HG03354 (cell line): ENCODE measurements around the gene ARMC9.
"Not testable (repeated sequence)": the region's sequence is repeated elsewhere in the genome, so short reads cannot be mapped to it uniquely, and the experiment has no call there.

Source experiments
- ATAC-seq: cut with Tn5 transposase; IDR thresholded peaks from one replicate; pipeline ENCODE4 v1.9.1; 2021; ENCODE audit warnings: mild to moderate bottlenecking; ENCODE audit not compliant: unreplicated experiment, poor library complexity, severe bottlenecking

The ARMC9 gene

GRCh38 chr2:231298091-231298490 is 99.7 kb downstream of the ARMC9 start:
- ATAC-seq = no peak

GRCh38 chr2:231299267-231299666 is 100.8 kb downstream of the ARMC9 start:
- ATAC-seq = no peak

- ATAC-seq = peak; percentile 59
Measured at GRCh38 chr2:231300020-231300721, 101.7 kb downstream of the ARMC9 start.

GRCh38 chr2:231300722-231301076 is 102.3 kb downstream of the ARMC9 start:
- ATAC-seq = peak; percentile 53

GRCh38 chr2:231304259-231304658 is 105.8 kb downstream of the ARMC9 start:
- ATAC-seq = not testable (repeated sequence)

- no peak for ATAC-seq
Measured at GRCh38 chr2:231305221-231305620, 106.8 kb downstream of the ARMC9 start.

- no peak for ATAC-seq
Measured at GRCh38 chr2:231306791-231307393, 108.5 kb downstream of the ARMC9 start.

GRCh38 chr2:231308219-231308618 is 109.8 kb downstream of the ARMC9 start:
- no peak for ATAC-seq

GRCh38 chr2:231308631-231309428 is 110.4 kb downstream of the ARMC9 start:
- no peak for ATAC-seq

- no peak for ATAC-seq
Measured at GRCh38 chr2:231312066-231312465, 113.6 kb downstream of the ARMC9 start.

- ATAC-seq = peak; percentile 61
Measured at GRCh38 chr2:231315896-231316295, 117.5 kb downstream of the ARMC9 start.

GRCh38 chr2:231317579-231317978 is 119.1 kb downstream of the ARMC9 start:
- ATAC-seq = no peak

GRCh38 chr2:231318436-231318835 is 120.0 kb downstream of the ARMC9 start:
- ATAC-seq = no peak

- no peak for ATAC-seq
Measured at GRCh38 chr2:231318954-231319353, 120.5 kb downstream of the ARMC9 start.

GRCh38 chr2:231319867-231320266 is 121.4 kb downstream of the ARMC9 start:
- ATAC-seq = no peak

GRCh38 chr2:231321021-231321420 is 122.6 kb downstream of the ARMC9 start:
- ATAC-seq = no peak

- ATAC-seq = no peak
Measured at GRCh38 chr2:231321556-231322334, 123.3 kb downstream of the ARMC9 start.

- no peak for ATAC-seq
Measured at GRCh38 chr2:231323316-231323715, 124.9 kb downstream of the ARMC9 start.

GRCh38 chr2:231325826-231326225 is 127.4 kb downstream of the ARMC9 start:
- no peak for ATAC-seq

- ATAC-seq = no peak
Measured at GRCh38 chr2:231326404-231326803, 128.0 kb downstream of the ARMC9 start.
